H9 (cell line): ENCODE data around the gene NOCT. TPM values are rescaled to one million over a fixed set of nuclear protein-coding genes. Genes with fewer than 3 reads are reported as not detected.

Source experiments
- DNase-seq: peaks from one replicate; pipeline ENCODE4 v3.0.0-alpha.2; 2017
- H2AFZ ChIP-seq: one replicate; pipeline ENCODE4 v1.6.1; 2013; ENCODE audit warnings: mild to moderate bottlenecking, low read length, control low read depth, moderate library complexity
- H2AK5ac ChIP-seq: 2 replicates; pipeline ENCODE4 v1.6.1; 2013; ENCODE audit warnings: low read length, control low read depth, mixed read lengths; ENCODE audit not compliant: insufficient read length
- H2BK120ac ChIP-seq: one replicate; pipeline ENCODE4 v1.6.1; 2013; ENCODE audit warnings: low read depth, mild to moderate bottlenecking, low read length, control low read depth, inconsistent platforms; ENCODE audit not compliant: poor library complexity, severe bottlenecking
- H2BK12ac ChIP-seq: 2 replicates; pipeline ENCODE4 v1.6.1; 2013; ENCODE audit warnings: low read length, control low read depth, mixed read lengths, low read depth; ENCODE audit not compliant: insufficient read length
- H2BK15ac ChIP-seq: 2 replicates; pipeline ENCODE4 v1.6.1; 2013; ENCODE audit warnings: low read depth, low read length, control low read depth
- H2BK20ac ChIP-seq: one replicate; pipeline ENCODE4 v1.6.1; 2013; ENCODE audit warnings: low read depth, mild to moderate bottlenecking, low read length, control low read depth, inconsistent platforms; ENCODE audit not compliant: poor library complexity, severe bottlenecking
- H2BK5ac ChIP-seq: 2 replicates; pipeline ENCODE4 v1.6.1; 2013; ENCODE audit warnings: low read length, control low read depth, mixed read lengths; ENCODE audit not compliant: insufficient read length
- H3K14ac ChIP-seq: 2 replicates; pipeline ENCODE4 v1.6.1; 2013; ENCODE audit warnings: low read length, control low read depth; ENCODE audit not compliant: insufficient read depth
- H3K18ac ChIP-seq: 2 replicates; pipeline ENCODE4 v1.6.1; 2013; ENCODE audit warnings: low read depth, mild to moderate bottlenecking, mixed read lengths, low read length, control low read depth; ENCODE audit not compliant: insufficient read length
- H3K23ac ChIP-seq: 2 replicates; pipeline ENCODE4 v1.6.1; 2013; ENCODE audit warnings: low read length, control low read depth, mixed read lengths, low read depth; ENCODE audit not compliant: insufficient read length
- H3K23me2 ChIP-seq: 2 replicates; pipeline ENCODE4 v1.6.1; 2013; ENCODE audit warnings: low read depth, mild to moderate bottlenecking, mixed read lengths, low read length, control low read depth; ENCODE audit not compliant: insufficient read length, poor library complexity, severe bottlenecking
- H3K27ac ChIP-seq: 2 replicates; pipeline ENCODE4 v1.5.1; 2013; ENCODE audit warnings: low read length, control low read depth, mixed read lengths, low read depth; ENCODE audit not compliant: insufficient read length
- H3K27me3 ChIP-seq: 2 replicates; pipeline ENCODE4 v1.6.1; 2013; ENCODE audit warnings: low read length, control low read depth, inconsistent platforms; ENCODE audit not compliant: insufficient read depth
- H3K4ac ChIP-seq: 2 replicates; pipeline ENCODE4 v1.6.1; 2013; ENCODE audit warnings: low read depth, mild to moderate bottlenecking, control low read depth, inconsistent platforms, low read length, moderate library complexity
- H3K4me1 ChIP-seq: 2 replicates; pipeline ENCODE4 v1.6.1; 2013; ENCODE audit warnings: low read length, control low read depth, inconsistent platforms; ENCODE audit not compliant: insufficient read depth
- H3K4me2 ChIP-seq: 2 replicates; pipeline ENCODE4 v1.6.1; 2013; ENCODE audit warnings: low read length, control low read depth, mixed read lengths; ENCODE audit not compliant: insufficient read length, insufficient read depth
- H3K56ac ChIP-seq: 2 replicates; pipeline ENCODE4 v1.6.1; 2013; ENCODE audit warnings: low read depth, mild to moderate bottlenecking, mixed read lengths, low read length, control low read depth; ENCODE audit not compliant: insufficient read length
- H3K79me1 ChIP-seq: 2 replicates; pipeline ENCODE4 v1.6.1; 2013; ENCODE audit warnings: low read depth, mild to moderate bottlenecking, moderate library complexity, low read length, control low read depth, inconsistent platforms; ENCODE audit not compliant: insufficient read depth, poor library complexity, severe bottlenecking
- H3K79me2 ChIP-seq: 2 replicates; pipeline ENCODE4 v1.6.1; 2013; ENCODE audit warnings: low read length, control low read depth, inconsistent platforms; ENCODE audit not compliant: insufficient read depth
- H3K9ac ChIP-seq: 2 replicates; pipeline ENCODE4 v1.6.1; 2013; ENCODE audit warnings: low read length, control low read depth, mixed read lengths; ENCODE audit not compliant: insufficient read length; ENCODE audit errors: extremely low read depth
- H3K9me3 ChIP-seq: one replicate; pipeline ENCODE4 v1.6.1; 2013; ENCODE audit warnings: low read depth, low read length, inconsistent platforms; ENCODE audit not compliant: control insufficient read depth
- H3T11ph ChIP-seq: one replicate; pipeline ENCODE4 v1.6.1; 2013; ENCODE audit warnings: mild to moderate bottlenecking, low read length, control low read depth, inconsistent platforms
- H4K20me1 ChIP-seq: one replicate; pipeline ENCODE4 v1.6.1; 2013; ENCODE audit not compliant: control insufficient read depth, insufficient read length, insufficient read depth
- H4K5ac ChIP-seq: 2 replicates; pipeline ENCODE4 v1.6.1; 2013; ENCODE audit warnings: low read depth, mild to moderate bottlenecking, mixed read lengths, low read length, control low read depth; ENCODE audit not compliant: insufficient read length
- H4K8ac ChIP-seq: replicated peaks from 2 replicates; pipeline ENCODE4 v1.6.1; 2013; ENCODE audit warnings: low read length, control low read depth, mixed read lengths, low read depth; ENCODE audit not compliant: insufficient read length
- H4K91ac ChIP-seq: 2 replicates; pipeline ENCODE4 v1.6.1; 2013; ENCODE audit warnings: low read depth, mild to moderate bottlenecking, moderate library complexity, mixed read lengths, low read length, control low read depth; ENCODE audit not compliant: insufficient read length
- H3K27ac Mint-ChIP-seq, 3 experiments: 2 replicates in 2 of 3; 3 replicates in 1 of 3; pipeline ENCODE4 v1.8.0; 2020 to 2021; ENCODE audit warnings: mixed read lengths in 3 of 3, mild to moderate bottlenecking in 1 of 3, moderate library complexity in 1 of 3
- H3K27me3 Mint-ChIP-seq: 2 replicates; pipeline ENCODE4 v1.8.0; 2021; ENCODE audit warnings: low read depth, mild to moderate bottlenecking, moderate library complexity, mixed read lengths
- H3K36me3 Mint-ChIP-seq, 3 experiments: 2 replicates in 2 of 3; 3 replicates in 1 of 3; pipeline ENCODE4 v1.8.0; 2020 to 2021; ENCODE audit warnings: low read depth in 3 of 3, mixed read lengths in 3 of 3; ENCODE audit not compliant: insufficient read depth in 1 of 3
- H3K4me1 Mint-ChIP-seq, 2 experiments: 2 replicates each; pipeline ENCODE4 v1.8.0; 2020; ENCODE audit warnings: mixed read lengths in 2 of 2
- H3K4me3 Mint-ChIP-seq, 2 experiments: 2 replicates in 1 of 2; 3 replicates in 1 of 2; pipeline ENCODE4 v1.8.0; 2020 to 2021; ENCODE audit warnings: mild to moderate bottlenecking in 2 of 2, mixed read lengths in 2 of 2, moderate library complexity in 1 of 2
- H3K9me3 Mint-ChIP-seq, 2 experiments: 2 replicates in 1 of 2; 3 replicates in 1 of 2; pipeline ENCODE4 v1.8.0; 2020; ENCODE audit warnings: mild to moderate bottlenecking in 2 of 2, mixed read lengths in 2 of 2, moderate library complexity in 1 of 2
- WGBS: extraction: QIAGEN DNeasy Blood & Tissue Kit; methylation state at CpG from one replicate; pipeline ENCODE4 v1.1.7; 2013; ENCODE audit warnings: missing lambda C conversion rate, low lambda C conversion rate, mixed read lengths; ENCODE audit not compliant: insufficient read length; ENCODE audit errors: extremely low coverage; 5-methylcytosine and 5-hydroxymethylcytosine counted together
- total RNA-seq: library from RNA; stranded (reverse); gene quantifications from 2 replicates; pipeline ENCODE4 v1.2.1, GENCODE V29; 2021
- TF ChIP-seq, protein P1 (sequence below): fragments of 200-600 bp; sonication (generic); conservative IDR thresholded peaks from 3 replicates; pipeline ENCODE4 v1.8.0; 2021; ENCODE audit warnings: antibody characterized with exemption, mild to moderate bottlenecking

Gene NOCT
- total RNA-seq, 1 experiment from 2014 or later, result 37.3 TPM

DNA sequence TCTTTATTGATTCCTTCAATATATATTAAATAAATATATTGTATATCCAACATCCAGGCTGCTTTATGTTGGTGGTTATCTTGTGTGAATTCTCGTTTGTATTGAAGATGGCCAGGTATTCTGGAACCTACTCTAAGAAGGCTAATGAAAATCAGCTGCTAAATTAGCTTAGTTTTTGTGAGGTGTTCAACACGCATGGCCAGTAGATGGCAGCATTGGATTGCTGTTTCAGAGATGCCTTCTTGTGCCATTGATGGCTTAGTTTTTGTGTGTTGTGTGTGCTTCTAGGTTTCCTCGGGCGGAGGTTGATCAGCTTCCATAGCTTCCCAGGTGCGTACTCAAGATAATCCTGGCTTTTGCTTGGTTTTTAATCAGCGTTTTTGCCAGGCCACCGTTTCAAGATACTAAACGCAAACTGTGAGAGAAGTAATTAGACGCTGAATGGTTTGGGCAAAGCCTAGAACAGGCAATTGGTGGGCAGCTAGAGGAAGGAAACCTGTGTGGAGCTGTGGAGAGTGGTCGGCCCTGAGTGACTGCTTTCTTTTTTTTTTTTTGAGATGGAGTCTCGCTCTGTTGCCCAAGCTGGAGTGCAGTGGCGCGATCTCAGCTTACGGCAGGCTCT is 15.1 kb downstream of the NOCT start:
- H3K9ac ChIP-seq, result no peak overlapping the region

More for the DNA sequence above, 15.1 kb downstream of the NOCT start:
- Histone ChIP-seq H3K56ac (no peak overlapping the region), H4K20me1 (no peaks in the 10 kb centered on the region), H2AK5ac (no peak overlapping the region), H3K27ac (no peak overlapping the region), H4K91ac (no peak overlapping the region), H3K27me3 (no peaks in the 10 kb centered on the region), H3K4me2 (no peak overlapping the region), H2BK12ac (no peak overlapping the region), H3T11ph (no peak overlapping the region), H3K18ac (no peak overlapping the region), H3K79me2 (peaks cover 63% of the 10 kb centered on the region), H2BK120ac (no peak overlapping the region), H3K79me1 (peaks cover 3% of the 10 kb centered on the region), H3K23me2 (no peaks in the 10 kb centered on the region), H3K4me1 (no peaks in the 10 kb centered on the region), H2BK20ac (no peak overlapping the region), H3K9me3 (no peaks in the 10 kb centered on the region), H4K8ac (no peak overlapping the region), H4K5ac (no peak overlapping the region), H3K14ac (no peak overlapping the region), H2BK15ac (no peak overlapping the region), H3K23ac (no peak overlapping the region), H3K4ac (no peak overlapping the region), H2BK5ac (no peak overlapping the region), H2AFZ (no peak overlapping the region)
- Mint-ChIP-seq H3K9me3 (no peaks in the 10 kb centered on the region), H3K4me1 (peaks cover 24 to 31% of the 10 kb centered on the region in 2 experiments), H3K4me3 (no peak overlapping the region; a peak in 1 of 5 replicates), H3K27me3 (no peaks in the 10 kb centered on the region), H3K27ac (peak overlapping the region in 2 of 3 experiments; percentile 82 to 85; a peak in 3 of 7 replicates), H3K36me3 (peaks cover 3 to 24% (median 18%) of the 10 kb centered on the region in 3 experiments; a peak in 6 of 7 replicates)
- DNase-seq, result peak; percentile 77
- WGBS, result no CpG with 5 or more reads among the region's 14 CpGs
- TF ChIP-seq, protein P1, sequence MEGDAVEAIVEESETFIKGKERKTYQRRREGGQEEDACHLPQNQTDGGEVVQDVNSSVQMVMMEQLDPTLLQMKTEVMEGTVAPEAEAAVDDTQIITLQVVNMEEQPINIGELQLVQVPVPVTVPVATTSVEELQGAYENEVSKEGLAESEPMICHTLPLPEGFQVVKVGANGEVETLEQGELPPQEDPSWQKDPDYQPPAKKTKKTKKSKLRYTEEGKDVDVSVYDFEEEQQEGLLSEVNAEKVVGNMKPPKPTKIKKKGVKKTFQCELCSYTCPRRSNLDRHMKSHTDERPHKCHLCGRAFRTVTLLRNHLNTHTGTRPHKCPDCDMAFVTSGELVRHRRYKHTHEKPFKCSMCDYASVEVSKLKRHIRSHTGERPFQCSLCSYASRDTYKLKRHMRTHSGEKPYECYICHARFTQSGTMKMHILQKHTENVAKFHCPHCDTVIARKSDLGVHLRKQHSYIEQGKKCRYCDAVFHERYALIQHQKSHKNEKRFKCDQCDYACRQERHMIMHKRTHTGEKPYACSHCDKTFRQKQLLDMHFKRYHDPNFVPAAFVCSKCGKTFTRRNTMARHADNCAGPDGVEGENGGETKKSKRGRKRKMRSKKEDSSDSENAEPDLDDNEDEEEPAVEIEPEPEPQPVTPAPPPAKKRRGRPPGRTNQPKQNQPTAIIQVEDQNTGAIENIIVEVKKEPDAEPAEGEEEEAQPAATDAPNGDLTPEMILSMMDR, result peak; percentile 89
